Astrocyte (in vitro differentiated cells and primary cell): ENCODE measurements around the gene OVCA2.

Source experiments
- EZH2 ChIP-seq: IDR thresholded peaks from 2 replicates; pipeline ENCODE4 v1.6.1; 2012; ENCODE audit warnings: mild to moderate bottlenecking, low read length, inconsistent platforms; ENCODE audit not compliant: insufficient read depth
- TF ChIP-seq, protein P1 (sequence below): IDR thresholded peaks from 2 replicates; pipeline ENCODE4 v1.5.1; 2011; ENCODE audit warnings: low read depth, mild to moderate bottlenecking, inconsistent platforms, low read length, moderate library complexity; ENCODE audit not compliant: insufficient read depth

DNA sequence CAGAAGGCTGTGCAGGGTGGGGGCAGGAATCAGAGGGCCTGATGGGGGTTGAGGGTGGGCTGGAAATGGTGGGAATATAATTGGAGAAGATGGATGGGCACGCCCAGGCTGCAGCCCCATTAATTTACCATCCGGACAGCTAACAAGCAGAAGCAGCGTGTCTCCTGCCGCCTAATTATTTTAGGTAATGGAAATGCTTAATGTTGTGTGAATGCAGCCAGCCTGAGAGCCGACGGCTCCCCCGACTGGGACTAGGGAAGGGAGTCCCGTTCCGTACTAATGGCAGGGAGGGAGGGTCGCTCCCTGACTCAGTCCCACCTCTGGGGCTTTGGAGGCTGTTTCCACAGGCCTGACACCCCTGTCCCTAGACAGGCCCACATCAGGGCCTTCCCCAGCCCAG is 4.7 kb upstream of the OVCA2 start:
- TF ChIP-seq, protein P1, sequence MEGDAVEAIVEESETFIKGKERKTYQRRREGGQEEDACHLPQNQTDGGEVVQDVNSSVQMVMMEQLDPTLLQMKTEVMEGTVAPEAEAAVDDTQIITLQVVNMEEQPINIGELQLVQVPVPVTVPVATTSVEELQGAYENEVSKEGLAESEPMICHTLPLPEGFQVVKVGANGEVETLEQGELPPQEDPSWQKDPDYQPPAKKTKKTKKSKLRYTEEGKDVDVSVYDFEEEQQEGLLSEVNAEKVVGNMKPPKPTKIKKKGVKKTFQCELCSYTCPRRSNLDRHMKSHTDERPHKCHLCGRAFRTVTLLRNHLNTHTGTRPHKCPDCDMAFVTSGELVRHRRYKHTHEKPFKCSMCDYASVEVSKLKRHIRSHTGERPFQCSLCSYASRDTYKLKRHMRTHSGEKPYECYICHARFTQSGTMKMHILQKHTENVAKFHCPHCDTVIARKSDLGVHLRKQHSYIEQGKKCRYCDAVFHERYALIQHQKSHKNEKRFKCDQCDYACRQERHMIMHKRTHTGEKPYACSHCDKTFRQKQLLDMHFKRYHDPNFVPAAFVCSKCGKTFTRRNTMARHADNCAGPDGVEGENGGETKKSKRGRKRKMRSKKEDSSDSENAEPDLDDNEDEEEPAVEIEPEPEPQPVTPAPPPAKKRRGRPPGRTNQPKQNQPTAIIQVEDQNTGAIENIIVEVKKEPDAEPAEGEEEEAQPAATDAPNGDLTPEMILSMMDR = no peak
- TF ChIP-seq EZH2 = no peak
